HG03196 (cell line): Measurements from ENCODE around the gene ANAPC5.
"Not testable (repeated sequence)": the region's sequence is repeated elsewhere in the genome, so short reads cannot be mapped to it uniquely, and the experiment has no call there.

ENCODE experiments used
- ATAC-seq: cut with Tn5 transposase; IDR thresholded peaks from one replicate; pipeline ENCODE4 v1.9.1; 2021; ENCODE audit not compliant: unreplicated experiment

Gene ANAPC5, protein sequence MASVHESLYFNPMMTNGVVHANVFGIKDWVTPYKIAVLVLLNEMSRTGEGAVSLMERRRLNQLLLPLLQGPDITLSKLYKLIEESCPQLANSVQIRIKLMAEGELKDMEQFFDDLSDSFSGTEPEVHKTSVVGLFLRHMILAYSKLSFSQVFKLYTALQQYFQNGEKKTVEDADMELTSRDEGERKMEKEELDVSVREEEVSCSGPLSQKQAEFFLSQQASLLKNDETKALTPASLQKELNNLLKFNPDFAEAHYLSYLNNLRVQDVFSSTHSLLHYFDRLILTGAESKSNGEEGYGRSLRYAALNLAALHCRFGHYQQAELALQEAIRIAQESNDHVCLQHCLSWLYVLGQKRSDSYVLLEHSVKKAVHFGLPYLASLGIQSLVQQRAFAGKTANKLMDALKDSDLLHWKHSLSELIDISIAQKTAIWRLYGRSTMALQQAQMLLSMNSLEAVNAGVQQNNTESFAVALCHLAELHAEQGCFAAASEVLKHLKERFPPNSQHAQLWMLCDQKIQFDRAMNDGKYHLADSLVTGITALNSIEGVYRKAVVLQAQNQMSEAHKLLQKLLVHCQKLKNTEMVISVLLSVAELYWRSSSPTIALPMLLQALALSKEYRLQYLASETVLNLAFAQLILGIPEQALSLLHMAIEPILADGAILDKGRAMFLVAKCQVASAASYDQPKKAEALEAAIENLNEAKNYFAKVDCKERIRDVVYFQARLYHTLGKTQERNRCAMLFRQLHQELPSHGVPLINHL

DNA sequence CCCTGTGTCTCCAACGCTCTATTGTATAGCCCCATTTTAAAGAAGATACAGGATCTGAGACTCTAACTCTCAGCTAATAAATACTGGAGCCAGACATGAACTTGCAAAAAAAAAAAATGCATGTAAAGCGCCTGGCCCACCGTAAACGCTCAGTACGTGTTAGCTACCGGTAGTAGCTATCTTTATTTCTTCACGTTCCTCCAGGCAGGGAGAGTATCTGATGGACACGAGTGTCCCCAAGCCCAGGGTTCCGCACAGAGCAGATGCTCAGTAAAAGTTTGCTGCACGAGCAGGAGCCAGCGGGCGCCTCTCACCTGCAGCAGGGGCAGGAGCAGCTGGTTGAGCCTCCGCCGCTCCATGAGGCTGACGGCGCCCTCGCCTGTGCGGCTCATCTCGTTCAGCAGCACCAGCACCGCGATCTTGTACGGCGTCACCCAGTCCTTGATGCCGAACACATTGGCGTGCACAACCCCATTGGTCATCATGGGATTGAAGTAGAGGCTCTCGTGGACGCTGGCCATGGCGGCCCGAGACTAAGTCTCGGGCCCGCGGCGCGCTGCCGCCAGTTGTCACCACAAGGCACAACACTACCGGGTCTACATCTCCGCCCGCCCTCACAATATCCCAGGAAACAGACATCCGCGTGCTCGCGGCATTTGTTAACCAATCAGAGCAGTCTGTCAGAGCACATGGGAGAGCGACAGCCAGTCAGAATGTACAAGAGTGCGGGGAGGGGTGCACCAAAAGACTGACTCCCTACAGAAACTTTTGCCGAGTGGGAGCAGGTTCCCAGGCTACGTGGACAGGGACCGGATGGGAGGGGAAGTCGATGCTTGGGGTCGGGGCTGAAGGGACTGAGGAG, at the start of gene ANAPC5:
Gene ANAPC5 (minus strand): TSS at position 592 of the 862 bp plus-strand sequence. CDS start 71 bp downstream, at position 521.
- ATAC-seq, result peak; percentile 95

DNA sequence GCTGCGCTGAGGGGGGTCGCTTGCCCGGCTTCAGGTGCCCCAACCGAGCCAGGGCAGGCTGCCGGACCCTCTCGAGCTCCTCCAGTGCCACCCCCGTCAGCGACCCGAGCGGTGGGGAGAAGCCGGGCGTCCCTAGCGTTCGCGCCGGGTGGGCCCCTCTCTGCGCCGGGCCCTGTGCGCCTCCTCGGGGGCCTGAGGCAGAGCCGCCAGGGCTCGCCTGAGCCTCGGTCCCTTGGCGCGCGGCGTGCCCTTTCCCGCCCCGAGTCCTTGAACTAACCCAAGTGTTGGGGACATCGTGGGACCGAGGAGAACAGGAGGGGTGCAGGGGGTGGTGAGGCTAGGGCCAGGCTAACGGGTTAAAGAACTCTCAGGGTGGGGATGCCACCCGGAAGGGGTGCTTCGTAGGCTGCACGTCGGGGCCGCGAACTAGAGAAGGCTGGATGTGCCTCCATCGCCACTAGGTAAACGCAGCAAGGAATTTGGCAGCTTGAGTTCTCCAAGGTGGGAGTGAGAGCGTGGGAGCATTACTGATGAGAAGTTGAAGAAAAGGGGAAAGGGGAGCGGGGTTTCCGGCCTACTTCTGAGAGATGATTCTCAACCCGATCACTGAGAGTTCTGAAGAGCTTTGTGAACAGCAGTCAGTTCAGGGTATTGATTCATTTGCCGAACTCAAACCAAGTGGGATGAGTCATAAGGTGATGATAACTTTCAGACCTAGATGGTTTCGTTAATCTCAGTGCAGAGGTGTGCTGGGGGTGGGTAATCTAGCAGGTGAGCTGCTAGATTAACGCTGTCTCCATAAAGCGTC, 48.3 kb upstream of the ANAPC5 start:
- ATAC-seq, result peak; percentile 42

DNA sequence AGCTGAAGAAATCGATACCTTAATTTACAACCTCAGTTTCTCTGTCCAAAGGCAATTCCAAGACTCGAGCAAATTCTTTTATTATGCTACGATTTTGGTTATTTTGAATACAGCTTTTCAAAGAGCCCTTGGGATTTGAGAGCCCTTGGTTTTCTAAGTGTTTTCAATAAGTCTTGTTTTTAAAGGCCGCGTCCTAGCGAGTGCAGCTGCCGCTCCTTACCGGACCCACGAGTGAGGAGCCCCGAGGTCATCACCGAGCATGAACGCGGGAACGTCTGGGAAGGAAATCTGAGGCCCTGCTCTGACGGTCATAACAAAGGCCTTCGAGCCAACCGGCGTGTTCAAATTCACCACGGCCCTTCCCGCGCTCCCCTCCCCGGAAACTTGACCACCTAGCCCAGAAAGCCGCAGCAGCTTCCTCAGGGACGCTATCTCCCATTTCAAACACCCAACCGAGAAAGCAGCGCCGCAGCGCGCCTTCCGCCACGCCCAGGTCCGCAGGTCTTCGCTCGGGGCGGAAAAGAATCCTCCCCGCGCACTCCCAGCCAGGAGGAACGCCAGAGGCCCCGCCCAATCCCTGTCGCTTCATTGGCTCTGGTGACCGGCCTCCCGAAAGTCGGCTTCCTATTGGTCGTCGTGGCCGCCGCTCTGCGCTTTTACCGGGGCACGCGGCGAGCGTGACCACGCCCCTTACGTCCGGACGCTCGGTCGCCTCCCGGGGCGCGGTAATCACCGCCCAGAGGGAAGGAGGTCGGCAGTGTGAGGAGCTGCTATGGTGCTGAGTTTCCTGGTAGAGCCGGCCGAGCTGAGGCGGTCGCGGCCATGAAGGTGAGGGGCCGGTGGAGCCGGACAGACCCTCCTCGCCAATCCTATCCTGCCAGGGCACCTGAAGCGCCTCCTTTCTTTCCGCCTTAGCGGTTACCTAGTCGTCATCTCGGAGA, 47.5 kb upstream of the ANAPC5 start, which contains the start of gene RNF34:
Gene RNF34 (plus strand): TSS at position 728 of the 941 bp plus-strand sequence. CDS start 95 bp downstream, at position 823.
- ATAC-seq, result peak; percentile 92

DNA sequence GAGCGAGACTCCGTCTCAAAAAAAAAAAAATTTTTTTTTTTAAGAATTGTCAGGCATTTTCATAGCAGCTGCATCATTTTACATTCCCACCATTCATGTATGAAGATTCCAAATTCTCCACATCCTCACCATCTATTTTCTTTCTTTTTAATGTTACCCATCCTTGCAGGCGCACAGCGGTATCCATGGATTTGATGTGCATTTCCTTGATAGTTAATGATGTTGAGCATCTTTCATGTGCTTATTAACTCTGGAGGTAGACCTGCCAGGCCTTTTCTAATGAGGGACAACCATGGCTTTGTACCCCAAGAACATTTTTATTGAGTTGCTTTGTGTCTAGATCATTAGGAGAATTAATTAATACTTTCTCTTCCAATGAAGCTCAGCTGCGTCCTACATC, 46.1 kb upstream of the ANAPC5 start:
- ATAC-seq, result no peak

DNA sequence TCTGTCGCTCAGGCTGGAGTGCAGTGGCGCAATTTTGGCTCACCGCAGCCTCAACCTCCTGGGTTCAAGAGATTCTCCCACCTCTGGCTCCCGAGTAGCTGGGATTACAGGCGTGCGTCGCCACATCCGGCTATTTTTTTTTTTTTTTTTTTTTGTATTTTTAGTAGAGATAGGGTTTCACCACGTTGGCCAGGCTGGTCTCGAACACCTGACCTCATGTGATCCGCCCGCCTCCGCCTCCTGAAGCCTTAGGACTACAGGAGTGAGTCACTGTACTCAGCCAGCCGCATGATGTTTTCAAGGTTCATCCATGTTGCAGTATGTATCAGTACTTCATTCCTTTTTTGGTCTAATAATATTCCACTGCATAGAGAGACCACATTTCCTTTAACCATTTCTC, 45.3 kb upstream of the ANAPC5 start:
- no peak for ATAC-seq

DNA sequence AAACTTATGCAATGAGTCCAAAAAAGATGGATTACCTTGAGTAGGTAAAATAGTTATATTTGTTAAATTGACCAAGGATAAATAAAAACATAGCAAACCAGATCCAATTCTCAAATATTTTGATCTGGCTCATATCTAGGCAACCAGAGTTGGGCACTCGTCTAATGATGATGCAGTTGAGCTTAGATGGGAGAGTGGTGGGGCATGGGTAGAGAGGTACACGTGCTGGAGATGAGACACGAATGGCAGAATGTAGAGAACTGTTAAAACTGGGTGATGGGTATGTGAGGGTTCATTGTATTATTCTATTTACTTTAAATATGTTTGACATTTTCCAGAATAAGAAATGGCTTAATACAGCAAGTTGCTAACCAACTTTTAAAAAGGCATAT, 40.1 kb upstream of the ANAPC5 start:
- no peak for ATAC-seq

DNA sequence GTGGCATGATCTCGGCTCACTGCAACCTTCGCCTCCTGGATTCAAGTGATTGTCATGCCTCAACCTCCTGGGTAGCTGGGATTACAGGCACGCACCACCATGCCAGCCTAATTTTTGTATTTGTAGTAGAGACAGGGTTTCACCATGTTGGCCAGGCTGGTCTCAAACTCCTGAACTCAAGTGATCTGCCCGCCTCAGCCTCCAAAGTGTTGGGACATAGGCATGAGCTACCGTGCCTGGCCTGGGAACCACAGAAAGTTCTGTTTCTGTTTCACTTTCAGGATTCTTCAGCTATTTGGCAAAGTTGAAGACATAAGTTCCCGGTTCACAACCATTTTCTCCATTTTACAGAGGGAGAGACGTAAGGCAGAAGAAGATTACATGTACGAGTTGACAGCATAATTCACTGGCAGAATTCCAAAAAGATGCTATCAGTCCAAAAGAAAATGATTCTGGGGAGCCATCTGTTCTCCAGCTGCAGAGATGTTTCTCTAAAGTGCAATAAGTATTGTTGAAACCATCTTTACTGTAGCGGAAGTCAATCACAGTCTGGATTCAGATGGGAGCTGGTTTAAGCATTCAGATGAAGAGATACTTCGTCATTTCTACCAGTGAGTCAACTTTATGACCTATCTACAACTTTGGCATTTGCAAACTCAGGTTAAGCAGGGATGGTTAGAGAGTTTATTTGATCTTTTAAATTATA, 39.6 kb upstream of the ANAPC5 start:
- no peak for ATAC-seq

DNA sequence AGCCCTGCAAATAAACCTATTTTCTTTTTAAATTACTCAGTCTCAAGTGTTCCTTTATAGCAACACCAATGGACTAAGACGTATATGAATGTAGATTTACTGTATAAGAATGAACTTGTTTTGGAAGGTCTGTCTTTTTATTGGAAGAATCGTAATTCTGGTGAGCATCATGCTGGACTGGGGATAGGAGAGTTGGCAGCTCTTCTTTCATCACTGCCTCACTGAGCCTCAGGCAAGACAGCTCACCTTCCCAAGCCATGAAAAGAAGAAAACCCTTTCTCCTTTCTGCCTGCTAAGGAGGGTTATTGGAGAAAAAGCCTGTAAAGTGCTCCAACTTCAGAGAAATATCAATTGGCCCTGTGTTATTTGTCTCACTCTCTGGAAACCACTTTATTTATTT, 38.6 kb upstream of the ANAPC5 start:
- no peak for ATAC-seq

DNA sequence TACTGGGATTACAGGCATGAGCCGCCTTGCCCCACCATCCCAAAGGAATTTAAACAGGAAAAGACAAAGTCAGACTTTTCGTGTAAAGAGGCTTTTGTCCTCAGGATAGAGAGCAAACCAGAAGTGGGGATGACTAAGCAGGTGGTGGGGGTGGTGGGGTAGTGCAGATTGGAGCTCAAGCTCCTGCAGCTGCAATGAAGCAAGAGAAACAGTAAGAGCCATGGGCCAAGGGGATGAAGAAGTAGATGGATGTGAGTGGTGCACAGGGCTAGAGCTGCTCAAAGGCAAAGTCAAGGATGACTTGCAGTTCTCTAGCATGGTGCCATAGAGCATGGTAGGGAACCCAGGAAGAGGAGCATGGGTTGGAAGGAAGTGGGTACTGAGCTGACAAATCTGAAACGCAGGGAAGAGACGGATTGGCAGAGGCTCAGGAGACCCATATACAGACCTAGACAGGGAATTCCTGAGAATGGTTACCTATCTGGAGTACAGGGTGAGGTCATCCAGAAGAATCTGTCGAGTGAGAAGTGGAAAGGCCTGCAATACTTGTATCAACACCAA, 36.3 kb upstream of the ANAPC5 start:
- ATAC-seq, result no peak

DNA sequence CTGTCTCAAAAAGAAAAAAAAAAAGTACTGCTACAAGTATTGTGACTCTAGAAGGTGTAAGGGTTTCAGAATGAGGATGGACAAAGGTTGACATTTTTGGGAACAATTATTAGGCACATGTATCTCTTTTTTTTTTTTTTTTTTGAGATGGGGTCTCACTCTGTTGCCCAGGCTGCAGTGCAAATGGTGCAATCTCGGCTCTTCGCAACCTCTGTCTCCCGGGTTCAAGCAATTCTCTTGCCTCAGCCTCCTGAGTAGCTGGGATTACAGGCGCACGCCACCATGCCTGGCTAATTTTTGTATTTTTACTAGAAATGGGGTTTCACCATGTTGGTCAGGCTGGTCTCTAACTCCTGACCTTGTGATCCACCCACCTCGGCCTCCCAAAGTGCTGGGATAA, 32.7 kb upstream of the ANAPC5 start:
- ATAC-seq, result not testable (repeated sequence)

DNA sequence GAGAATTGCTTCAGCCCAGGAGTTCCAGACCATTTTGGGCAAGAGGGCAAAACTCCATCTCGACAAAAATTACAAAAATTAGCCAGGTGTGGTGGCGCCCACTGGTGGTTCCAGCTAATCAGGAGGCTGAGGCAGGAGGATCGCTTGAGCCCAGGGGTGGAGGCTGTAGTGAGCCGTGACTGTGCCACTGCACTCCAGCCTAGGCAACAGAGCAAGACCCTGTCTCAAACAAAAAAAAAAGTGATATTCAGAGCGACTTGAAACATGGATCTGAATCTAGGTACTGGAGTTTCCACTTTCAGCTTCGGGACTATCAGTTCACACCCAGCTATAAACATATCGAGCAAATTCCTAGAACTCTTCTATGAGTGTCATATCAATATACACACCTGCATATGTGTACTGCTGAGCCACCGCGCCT, 31.4 kb upstream of the ANAPC5 start:
- no peak for ATAC-seq

DNA sequence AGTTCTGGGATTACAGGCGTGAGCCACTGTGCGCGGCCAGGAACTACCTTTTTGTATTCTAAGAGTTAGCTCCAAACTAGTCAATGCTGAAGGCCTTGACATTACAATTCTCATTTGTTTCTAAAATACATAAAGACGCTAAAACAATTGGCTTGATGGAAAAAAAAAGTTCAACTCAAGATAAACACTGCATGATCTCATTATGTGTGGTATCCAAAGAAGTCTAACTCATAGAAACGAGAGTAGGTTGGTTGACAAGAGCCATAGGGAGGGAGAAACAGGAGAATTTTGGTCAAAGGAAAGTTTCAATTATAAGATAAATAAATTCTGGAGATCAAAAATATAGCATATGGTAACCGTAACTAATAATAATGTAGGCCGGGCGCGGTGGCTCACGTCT, 27.7 kb upstream of the ANAPC5 start:
- no peak for ATAC-seq

DNA sequence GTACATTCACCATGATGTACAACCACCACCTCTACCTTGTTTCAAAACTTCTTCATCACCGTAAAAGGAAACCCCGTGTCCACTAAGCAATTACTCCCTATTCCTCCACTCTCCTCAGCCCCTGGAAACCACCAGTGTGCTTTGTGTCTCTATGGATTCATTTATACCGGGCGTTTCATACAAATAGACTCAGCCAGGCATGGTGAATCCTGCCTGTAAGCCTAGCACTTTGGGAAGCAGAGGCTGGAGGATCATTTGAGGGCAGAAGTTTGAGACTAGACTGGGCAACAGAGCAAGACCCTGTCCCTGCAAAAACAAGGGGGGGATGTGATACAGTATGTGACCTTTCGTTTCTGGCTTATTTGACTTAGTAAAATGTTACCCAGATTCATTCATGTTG, 26.5 kb upstream of the ANAPC5 start:
- no peak for ATAC-seq

DNA sequence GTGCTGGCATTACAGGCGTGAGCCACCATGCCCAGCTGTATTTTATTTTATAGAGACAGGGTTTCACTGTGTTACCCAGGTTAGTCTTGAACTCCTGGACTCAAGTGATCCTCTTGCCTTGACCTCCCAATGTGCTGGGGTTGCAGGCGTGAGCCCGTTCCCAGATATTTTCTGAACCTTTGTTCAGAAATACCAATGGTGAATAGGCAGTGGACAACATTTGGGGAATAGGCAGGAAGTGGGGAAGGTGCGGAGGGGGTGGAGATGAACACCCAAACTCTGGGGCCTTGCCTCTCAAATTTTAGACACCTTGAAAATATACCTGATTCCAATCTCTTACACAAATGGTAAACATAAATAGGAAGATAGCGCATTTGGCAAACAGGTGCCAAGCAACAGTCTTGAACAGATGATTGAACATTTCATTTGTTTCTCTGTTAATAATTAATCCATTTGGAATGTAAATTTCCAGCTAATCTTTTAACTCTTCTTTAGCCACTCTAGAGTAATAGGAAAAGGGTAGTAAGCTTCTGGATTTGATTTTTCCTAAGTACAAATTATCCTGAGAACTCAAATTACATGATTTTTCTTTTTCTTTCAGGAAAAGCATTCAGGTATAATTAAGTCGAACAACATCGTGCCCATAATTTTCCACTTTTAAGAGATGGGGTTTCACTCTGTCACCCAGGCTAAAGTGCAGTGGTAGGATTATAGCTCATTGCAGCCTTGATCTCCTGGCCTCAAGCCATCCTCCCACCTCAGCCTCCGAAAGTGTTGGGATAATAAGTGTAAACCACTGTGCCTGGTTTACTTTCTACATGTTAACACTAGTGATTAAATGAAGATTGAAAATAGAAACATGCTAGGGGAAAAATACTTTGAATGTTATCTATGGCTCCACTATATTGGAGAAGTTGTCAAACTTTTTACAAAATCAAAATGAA, 24.8 kb upstream of the ANAPC5 start:
- ATAC-seq, result no peak

DNA sequence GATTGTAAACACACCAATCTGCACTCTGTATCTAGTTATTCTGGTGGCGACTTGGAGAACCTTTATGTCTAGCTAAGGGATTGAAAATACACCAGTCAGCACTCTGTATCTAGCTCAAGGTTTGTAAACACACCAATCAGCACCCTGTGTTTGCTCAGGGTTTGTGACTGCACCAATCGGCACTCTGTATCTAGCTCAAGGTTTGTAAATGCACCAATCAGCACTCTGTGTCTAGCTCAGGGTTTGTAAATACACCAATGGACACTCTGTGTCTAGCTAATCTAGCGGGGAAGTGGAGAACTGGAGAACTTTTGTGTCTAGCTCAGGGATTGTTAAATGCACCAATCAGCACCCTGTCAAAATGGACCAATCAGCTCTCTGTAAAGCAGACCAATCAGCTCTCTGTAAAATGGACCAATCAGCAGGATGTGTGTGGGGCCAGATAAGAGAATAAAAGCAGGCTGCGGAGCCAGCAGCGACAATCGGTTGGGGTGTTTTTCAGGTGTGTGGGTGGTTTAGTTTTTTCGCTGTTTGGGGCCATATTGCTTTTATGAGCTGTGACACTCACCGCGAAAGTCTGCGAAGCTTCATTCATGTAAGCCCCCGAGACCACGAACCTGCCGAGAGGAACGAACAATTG, 22.9 kb upstream of the ANAPC5 start:
- not testable (repeated sequence) for ATAC-seq

DNA sequence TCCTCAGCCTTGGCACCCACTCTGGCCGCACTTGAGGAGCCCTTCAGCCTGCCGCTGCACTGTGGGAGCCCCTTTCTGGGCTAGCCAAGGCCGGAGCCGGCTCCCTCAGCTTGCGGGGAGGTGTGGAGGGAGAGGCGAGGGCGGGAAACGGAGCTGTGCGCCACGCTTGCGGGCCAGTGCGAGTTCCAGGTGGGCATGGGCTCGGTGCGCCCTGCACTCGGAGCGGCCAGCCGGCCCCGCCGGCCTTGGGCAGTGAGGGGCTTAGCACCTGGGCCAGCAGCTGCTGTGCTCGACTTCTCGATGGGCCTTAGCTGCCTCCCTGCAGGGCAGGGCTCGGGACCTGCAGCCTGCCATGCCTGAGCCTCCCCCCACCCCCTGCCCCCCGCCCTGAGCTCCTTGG, 22.1 kb upstream of the ANAPC5 start:
- ATAC-seq, result not testable (repeated sequence)

DNA sequence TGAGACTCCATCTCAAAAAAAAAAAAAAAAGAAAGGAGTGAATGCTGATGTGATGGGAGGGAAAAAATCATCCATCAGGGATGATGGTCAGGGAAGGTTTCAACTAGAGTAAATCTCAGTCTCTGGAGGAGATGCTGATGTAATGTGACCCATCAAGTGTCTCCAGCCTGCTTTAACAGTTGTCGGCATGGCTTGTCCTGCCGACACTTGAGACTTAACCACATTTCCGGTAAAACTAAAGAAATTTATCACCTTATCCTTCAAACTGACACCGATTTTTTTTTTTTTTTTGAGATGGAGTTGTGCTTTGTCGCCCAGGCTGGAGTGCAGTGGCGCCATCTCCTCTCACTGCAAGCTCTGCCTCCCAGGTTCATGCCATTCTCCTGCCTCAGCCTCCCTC, 21.5 kb upstream of the ANAPC5 start:
- ATAC-seq, result no peak
